Measurements from ENCODE around the gene RBMS1.

The RBMS1 gene

DNA sequence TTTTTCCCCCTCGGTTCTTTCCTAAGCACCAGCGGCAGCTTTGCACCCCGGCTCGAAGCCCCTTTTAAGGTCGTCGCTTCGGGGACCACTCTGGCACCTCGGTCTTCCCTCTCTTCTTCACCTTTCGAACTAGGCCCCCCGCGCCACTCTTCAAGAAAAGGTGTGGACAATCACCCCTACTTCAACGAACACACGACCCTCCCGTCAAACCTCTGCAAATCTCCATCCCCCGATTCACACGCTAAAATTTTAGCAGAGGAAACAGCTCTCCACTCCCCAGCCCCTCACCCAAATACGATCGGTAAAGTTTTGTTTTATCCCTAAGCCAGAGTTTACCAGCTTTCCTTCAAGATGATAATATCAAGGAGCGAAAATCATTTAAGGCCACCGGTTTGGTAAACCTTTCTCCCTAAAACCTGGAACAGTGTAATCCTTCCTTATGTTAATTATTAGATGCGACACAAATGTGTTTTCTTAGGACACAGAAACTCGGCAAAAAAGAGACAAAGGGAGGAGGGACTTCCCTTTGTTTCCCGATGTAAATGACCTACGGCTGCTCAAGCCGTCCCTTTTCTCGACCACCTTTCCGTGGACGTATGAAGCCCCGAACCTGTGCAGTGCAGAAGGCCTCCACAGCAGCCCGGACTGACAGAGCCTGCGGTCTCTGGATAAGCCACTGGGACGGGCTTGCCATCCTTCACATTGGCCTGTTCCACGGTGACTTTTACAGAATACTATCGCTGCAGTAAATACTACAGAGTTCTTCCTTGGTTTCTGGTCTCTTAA is 85.2 kb downstream of the RBMS1 start:
- no peak for DNase-seq (ENCODE audit: low read depth)

DNA sequence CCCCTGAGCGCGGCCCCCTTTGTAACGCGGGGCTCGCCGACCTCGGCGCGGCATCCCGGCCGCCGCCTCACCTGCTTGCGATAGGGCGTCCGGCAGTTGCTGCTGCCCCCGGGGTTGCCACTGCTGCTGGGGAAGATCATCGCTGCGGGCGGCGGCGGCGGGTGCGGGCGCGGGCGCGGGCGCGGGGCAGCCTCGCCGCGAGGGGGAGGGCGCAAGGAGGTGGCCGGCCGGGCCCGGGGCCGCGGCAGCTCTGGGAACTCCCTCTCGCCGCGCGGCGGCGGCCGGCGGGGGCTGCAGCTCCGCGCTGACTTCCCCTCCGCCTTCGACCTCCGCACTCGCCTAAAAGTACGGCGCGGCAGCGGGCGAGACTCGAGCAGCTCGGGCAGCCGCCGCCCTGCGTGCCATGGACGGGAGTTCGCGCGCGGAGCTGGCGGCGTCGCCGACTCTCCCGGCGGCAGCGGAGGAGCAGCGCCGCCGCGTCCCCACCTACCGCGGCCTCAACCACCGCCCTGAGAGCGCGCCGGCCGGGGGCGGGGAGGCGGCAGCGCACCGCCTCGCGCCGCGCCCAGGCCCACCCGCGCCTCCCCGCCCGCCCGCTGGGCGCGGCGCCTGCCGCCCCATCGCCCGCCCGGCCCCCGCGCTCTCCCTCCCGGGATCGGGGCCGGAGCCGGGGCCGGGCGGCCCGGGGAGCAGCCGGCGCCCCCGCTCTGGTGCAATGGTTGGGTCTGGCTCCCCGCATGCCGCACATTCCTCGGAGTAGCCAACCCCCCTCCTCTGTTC is 86.0 kb downstream of the RBMS1 start:
- no peak for DNase-seq (ENCODE audit: low read depth)

DNA sequence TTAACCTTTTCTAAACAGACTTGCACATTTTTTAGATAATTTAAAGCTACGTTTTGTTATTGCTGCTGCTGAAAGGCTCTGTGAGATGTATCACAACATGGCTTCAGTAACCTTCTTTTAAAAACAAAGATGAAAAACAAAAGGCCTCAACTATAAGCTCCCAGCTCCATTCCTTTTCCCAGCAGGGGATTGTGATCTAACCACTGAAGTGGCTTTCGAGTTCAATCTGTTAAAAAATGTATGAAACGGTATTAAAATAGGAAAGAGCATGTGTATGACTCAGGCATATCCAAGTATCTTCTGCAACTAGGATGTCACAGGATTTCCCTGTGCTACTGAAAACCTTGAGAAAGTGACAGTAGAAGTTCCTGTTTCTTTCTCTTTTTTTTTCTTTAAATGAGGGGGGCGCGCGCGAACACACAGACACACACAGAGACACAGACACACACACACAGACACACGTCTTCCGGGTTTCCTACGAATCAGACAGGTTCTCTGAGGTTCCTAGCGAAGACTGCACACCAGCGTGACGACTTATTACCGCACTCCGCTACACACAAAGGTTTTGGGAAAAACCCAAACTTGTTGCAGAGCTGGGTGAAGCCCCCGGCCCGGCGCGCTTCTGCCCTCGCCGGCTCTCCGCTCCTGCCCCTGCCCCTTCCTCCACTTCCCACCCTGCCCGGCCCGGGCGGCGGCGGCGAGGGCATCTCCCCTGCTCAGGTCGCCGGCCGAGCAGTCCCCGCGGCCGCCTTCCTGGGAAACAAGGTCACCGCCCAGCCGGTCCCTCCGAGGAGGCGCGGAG is 86.8 kb downstream of the RBMS1 start:
- no peak for DNase-seq (ENCODE audit: low read depth)

DNA sequence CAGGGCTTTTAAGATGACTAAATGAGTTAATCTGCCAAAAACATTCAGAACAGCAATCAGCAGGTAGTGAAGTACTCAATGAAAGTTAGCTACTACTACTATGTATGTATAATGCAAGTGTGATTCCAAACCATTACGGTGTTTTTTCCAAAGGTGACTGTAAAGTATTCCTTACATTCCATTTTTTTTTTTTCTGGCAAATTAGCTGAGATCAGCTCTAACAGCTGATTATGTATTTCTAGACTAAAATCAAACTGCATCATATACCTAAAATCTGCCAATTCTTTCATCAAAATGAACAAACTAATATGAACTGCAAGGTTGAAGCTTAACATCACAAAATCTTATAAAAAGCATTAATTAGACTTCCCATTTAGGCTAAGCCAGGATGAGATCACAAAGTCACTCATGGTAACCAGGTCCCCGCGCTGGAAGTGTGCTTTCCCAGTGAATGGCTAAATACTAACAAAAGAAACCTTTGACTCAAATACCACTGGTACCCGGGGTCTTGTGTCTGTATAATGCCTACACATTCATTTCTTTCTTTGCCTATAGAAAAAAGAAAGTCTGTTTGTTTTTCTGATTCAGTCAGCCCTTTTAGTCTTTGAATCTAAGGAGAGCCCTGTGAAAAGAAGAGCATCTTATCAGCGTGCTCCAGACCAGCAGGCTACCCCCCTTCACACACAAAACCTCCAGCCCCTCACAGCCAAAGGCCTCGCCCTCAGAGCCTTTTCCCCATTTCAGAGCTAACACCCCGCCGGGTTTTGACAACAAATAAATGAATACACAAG is 88.3 kb downstream of the RBMS1 start:
- no peak for DNase-seq (ENCODE audit: low read depth)

DNA sequence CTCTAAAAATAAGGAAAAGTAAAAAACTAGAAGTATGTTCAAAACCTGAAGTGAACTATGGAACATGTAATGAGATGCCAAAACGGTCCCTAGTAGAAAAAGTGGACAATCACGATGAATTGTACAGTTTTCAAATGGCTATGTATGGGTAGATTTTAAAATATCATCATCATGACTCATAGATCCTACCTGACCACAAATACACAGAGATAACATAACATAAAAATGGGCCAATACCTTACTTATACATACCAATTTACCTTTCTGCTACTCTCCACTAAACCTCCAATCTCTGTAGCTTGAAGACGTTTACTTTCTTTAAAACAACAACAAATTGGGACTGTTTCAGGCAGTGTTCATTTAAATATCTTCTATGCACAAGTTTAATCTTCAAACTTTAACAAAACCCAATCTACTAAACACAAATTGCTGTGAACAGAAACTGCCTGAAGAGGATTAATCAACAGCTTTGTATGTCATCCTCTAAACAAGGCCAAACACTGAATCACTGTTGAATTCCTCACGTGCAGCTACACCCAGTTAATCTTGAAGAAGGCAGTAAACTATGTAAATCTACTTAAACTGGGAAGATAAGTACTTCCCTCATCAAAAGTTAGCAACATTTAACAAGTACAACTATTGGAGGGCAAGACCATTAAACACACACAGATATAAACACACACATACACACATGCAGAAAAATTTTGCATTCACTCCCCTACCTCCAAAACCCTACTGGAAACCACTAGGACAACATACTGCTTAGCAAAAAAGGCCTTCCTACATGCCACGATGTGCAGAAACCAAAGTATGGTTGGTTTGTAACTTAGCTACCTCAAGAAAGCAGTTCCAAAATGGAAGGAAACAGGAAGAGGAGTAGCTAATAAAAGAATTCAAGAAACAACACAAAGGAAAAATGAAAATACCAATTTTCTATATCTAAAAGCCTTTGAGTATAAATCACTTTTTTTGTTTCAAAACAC is 90.3 kb downstream of the RBMS1 start:
- no peak for DNase-seq (ENCODE audit: low read depth)

DNA sequence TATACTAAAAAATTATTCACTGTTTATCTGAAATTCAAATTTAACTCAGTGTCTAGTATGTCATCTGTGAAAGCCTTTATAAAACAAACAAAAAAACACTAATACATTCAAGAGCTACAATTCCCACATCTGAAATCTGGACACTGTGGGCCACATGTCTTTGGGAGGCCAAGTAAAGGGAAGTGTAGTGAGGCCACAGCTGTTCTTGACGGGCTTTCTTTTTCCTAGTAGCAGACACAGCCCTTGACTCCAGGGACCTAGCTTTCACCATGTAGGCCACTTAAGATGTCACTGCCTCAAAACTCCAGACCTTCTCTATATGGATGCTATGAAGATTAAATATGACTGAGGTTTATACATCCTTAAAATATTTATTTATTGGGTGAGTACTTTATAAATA is 91.1 kb downstream of the RBMS1 start:
- no peak for DNase-seq (ENCODE audit: low read depth)

DNA sequence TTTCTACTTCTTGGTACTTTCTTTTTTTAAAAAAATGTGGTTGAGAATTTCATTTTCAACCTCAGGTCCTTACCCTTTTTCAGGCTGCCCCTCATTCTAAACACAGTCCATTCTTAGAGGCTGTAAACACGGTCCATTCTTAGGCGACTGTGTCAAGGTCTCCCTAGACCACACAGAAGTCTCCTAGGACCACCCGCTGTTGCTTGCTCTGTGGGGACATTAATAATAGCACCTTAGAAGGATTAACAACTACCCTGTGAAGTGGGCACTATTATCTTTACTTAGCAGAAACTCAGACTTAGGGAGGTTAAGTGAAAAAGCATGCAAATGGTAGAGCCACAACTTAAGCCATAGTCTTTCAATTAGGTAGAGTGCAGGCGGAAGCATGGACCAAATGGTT is 91.7 kb downstream of the RBMS1 start:
- no peak for DNase-seq (ENCODE audit: low read depth)

DNA sequence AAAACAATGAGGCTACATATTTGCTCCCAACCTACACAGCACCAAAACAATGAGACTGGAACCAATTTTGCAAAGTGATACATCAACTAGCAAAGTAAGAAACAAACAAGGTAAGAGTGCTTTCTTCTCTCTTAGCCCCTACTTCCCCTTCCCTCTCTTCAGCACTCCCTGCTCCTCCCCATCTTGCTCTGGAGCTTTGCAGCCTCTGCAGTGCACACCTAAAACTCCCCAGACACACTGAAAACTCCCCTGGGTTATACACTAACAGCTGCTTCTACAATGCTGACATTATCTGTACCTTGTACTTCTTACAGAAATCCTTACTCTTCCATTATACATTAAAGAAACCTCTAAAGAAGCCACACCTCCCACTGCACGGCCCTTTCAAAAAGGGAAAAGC is 93.7 kb downstream of the RBMS1 start:
- DNase-seq (ENCODE audit: low read depth), result no peak

DNA sequence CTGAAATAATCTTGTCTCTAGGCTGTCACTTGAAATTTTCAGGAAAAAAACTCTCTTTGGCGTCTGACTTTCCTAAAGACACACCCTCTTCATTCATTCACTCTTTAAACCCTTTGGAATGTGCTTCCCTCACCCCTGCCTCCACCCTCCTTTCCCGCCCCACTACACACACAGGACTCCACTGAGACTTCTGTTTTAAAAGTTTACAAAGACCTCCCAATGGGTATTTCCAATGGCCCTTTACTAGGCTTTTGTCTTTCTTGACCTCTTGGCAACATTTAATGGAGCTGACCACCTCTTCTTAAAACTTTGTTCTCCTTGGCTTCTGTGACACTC is 96.1 kb downstream of the RBMS1 start:
- DNase-seq (ENCODE audit: low read depth), result no peak

DNA sequence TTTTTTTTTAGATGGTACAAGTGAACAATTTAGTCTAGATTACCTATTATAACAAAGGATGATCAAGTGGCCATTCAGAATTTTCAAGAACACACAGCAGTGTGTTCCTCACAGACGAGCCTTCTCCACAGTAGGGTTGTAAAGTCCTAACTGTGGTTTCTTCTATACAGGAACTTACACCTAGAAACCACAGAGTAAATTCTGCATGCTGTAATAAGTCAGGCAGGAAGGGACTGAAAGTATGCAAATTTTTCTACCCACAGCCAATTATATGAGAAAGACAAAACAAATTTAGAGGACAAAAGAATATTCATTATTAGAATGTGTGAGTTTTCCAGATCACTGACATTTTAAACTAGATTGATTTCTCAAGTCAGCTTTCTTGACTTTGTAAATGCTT is 99.5 kb downstream of the RBMS1 start:
- DNase-seq (ENCODE audit: low read depth), result no peak

DNA sequence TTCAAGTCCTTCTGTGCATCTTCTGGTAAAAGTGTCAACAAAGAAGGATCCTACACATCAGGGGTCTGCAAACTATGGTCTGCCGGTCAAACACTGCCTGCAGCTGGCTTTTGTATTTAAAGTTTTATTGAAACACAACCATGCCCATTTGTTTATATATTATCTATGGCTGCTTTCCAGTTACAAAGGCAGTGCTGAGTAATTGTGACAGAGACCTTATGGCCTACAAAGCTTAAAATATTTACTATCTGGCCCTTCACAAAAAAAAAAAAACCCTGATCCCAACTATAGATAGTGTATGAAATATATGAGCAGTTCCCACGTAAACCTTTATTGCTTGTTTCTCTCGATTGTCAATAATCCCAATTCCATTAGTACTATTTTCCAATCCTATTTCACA is 101.4 kb downstream of the RBMS1 start:
- DNase-seq (ENCODE audit: low read depth), result no peak

DNA sequence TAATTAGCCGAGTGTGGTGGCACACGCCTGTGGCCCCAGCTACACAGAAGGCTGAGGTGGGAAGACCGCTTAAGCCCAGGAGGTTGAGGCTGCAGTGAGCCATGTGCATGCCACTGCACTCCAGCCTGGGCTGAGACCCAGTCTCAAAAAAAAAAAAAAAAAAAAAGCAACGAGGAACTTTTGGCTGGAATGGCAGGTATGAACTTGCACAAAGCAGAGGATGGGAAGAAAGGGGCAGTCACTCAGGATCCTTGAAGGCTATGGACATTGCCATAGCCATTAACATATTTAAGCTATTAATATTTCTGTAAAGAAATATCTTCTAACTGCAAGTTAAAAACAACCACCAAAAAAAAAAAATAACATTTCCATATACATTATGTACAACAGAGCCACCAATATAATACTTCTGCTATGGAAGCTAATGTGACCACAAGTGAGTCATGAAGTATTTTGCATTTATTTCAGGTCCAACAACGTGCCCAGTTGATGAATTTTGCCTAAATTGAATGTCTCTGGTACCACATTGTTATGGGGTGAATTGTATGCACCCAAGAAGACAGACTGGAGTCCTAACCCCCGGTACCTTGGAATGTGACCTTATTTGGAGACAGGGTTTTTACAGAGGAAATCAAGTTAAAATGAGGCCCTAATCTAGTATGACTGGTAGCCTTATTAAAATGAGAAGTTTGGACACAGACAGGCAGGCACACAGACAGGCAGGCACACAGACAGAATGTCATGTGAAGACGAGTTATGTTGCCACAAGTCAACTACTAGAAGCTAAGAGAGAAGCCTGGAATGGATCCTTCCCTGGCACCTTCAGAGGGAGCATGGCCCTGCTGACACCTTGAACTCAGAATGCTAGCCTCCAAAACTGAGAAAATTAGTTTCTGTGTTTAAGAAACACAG is 102.8 kb downstream of the RBMS1 start:
- no peak for DNase-seq (ENCODE audit: low read depth)

DNA sequence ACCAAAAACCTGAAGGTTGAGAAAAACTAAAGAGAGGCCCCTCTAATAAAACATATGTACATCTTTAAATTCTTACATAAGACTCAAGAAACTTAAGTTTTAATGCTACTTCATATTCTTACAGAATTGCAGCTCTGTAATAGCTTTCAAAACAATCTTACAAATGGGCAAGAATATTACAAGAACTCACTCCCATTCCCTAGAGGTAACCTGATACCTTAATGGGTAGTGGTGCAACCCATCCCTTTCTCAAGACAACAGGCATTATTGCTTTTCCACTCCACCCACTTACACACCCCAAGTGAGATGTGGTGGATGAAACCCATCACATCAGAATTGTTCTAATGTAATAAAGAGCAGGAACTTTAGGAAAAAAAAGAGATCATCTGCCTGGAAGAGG is 103.7 kb downstream of the RBMS1 start:
- DNase-seq (ENCODE audit: low read depth), result no peak

DNA sequence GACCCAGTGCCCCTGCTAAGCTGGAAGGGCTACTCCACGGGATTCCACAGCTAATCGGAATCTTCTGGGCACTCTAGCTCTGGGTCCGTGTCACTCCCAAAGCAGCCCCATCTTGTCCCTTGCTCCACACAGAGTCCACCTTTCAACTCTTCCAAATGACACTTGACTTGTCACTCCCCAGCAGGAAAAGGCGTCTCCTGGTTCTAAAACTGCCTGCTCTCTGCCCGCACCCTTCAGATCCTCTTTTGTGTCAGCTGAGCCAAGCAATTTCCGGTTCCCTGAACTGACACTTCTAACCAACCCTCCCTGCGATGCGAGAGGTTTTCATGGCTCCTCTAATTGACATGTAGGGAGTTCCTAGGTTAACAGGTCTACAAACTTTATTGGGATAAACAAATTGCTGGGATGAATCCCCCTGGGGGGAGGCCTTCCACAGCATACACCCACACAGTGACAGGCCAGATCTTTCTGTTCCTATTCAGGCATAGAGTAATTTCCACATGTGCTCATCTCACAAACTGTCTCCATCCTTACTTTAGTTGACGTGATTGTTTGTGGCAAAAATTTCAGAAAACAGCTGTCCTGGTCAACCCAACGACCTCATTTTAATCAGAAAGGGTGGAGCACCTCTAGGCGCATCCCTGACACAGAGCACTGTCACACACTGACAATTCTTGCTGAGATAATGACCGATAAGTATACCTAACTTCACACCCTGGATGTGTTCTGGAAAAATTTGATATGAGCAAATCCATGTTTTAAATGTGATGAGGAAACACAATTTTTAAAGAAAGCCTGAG is 104.9 kb downstream of the RBMS1 start:
- DNase-seq (ENCODE audit: low read depth), result no peak

DNA sequence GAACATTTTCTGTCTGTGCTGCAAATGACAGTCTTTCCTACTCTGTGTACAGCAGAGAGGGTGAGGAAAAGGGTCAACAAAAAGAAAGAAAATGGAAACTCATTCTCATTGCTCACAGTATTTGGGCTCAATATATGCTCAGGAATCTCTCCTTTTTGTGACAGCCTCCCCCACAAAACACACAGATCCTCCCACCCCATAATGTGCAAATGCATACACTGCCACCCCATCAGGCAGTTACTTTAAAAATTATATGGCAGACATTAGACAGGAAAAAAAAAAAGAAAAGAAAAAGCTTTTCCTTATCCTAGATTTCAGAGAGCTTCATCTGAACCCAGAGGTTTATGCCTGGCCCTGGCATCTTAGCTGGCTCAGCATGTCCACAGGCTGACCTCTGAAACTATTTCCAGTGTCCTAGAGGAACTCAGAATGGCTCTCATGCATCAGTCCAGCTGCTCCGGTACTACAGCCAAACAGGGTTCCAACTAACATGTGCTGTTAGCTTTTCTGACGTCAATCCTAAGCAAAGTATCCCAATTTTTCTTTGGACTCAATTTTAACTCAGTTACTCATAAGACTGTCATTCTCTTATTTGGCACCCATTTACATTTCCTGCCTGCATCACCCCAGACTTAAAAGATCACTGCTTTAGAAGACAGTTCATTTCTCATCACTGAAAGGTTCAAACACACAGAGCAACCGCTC is 105.9 kb downstream of the RBMS1 start:
- DNase-seq (ENCODE audit: low read depth), result no peak

DNA sequence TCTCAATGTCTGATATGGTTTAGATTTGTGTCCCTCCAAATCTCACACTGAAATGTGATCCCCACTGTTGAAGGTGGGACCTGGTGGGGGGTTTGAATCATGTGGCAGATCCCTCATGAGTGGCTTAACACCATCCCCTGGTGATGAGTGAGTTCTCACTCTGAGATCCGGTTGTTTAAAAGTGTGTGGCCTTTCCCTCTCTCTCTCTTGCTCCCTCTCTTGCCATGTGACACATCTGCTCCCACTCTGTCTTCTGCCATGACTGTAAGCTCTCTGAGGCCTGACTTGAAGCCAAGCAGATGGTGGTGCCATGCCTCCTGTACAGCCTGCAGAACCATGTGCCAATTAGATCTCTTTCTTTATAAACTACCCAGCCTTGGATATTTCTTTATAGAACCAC is 108.8 kb downstream of the RBMS1 start:
- no peak for DNase-seq (ENCODE audit: low read depth)

DNA sequence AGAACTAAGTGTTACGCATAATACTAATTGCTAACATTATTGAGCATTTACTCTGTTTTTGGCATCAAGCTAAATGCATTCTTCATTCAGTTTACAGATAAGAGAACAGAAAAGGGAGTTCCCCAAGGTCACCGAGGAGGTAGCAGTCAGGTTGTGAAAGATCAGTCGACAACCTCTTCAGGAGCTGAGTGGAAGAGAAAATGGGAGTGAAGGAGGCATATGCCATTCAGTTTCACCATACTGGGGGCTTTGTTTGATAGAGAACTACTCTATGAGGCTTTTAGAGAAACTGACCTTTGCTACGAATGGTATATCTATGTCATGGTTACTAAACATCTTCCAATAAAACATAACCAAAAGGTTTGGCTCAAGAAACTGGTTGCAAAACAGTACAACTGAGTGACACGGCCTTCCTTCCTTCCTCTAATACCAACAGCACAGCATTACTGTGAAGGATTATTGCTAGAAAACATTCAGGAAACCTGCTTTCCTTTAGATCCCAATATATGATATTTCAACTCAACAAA is 112.1 kb downstream of the RBMS1 start:
- no peak for DNase-seq (ENCODE audit: low read depth)

DNA sequence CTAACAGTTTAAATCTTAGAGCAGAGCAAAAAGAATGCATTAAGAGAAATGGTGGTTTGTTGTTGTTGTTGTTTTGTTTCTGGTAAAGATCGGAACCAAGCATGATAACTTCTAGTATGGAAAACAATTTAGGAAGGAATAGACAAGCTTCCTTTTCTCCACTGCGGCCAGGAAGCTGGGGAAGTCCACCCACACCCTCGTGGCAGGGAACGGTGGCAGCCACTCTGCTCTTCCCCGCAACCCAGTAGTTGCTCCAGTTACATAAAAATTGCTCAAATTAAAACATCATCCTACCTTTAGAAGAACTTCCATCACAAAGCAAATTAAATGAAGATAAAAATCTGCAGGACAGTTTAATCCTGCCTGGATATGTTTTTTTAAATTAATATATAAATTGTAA is 113.0 kb downstream of the RBMS1 start:
- DNase-seq (ENCODE audit: low read depth), result no peak

Measured in stimulated activated CD8-positive, alpha-beta memory T cell treated with anti-CD3 and anti-CD28 coated beads, Interleukin-15, amount 100 ng/mL, for 1 hour (primary cell).